Panc1 (cell line): Measurements from ENCODE around the gene OTULIN.

Source experiments
- POLR2AphosphoS5 ChIP-seq: IDR thresholded peaks from 2 replicates; pipeline ENCODE4 v1.6.1; 2012; ENCODE audit warnings: mild to moderate bottlenecking, low read depth, low read length, moderate library complexity
- REST ChIP-seq, 2 experiments: IDR thresholded peaks; 2 replicates each; pipeline ENCODE4 v1.6.1; 2011 to 2012; ENCODE audit warnings: low read depth in 2 of 2, control low read depth in 1 of 2, low read length in 1 of 2, mild to moderate bottlenecking in 1 of 2, moderate library complexity in 1 of 2; ENCODE audit not compliant: insufficient read depth in 1 of 2
- SIN3A ChIP-seq: IDR thresholded peaks from 2 replicates; pipeline ENCODE4 v1.6.1; 2012; ENCODE audit warnings: low read depth, mild to moderate bottlenecking, low read length, moderate library complexity, borderline replicate concordance; ENCODE audit not compliant: insufficient read depth
- TF ChIP-seq, protein P1 (sequence below): fragments of 450-650 bp; IDR thresholded peaks from 2 replicates; pipeline ENCODE4 v1.5.1; 2017; ENCODE audit warnings: mild to moderate bottlenecking

- TF ChIP-seq, protein P1, sequence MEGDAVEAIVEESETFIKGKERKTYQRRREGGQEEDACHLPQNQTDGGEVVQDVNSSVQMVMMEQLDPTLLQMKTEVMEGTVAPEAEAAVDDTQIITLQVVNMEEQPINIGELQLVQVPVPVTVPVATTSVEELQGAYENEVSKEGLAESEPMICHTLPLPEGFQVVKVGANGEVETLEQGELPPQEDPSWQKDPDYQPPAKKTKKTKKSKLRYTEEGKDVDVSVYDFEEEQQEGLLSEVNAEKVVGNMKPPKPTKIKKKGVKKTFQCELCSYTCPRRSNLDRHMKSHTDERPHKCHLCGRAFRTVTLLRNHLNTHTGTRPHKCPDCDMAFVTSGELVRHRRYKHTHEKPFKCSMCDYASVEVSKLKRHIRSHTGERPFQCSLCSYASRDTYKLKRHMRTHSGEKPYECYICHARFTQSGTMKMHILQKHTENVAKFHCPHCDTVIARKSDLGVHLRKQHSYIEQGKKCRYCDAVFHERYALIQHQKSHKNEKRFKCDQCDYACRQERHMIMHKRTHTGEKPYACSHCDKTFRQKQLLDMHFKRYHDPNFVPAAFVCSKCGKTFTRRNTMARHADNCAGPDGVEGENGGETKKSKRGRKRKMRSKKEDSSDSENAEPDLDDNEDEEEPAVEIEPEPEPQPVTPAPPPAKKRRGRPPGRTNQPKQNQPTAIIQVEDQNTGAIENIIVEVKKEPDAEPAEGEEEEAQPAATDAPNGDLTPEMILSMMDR = no peak
- TF ChIP-seq POLR2AphosphoS5 = no peak
- TF ChIP-seq REST (IDR thresholded peaks at IDR 0.05; ENCODE audit: insufficient read depth in 1 of 2, low read depth in 2 of 2, low read length in 1 of 2) = no peak
- TF ChIP-seq SIN3A = no peak
Measured at GRCh38 chr5:14739981-14740380, 75.5 kb downstream of the OTULIN start.
